RKO (cell line): Measurements from ENCODE around the gene EML1.
A peak's percentile ranks its signal among the peaks of the same experiment; 100 is the strongest.
"Not testable (repeated sequence)": the region's sequence is repeated elsewhere in the genome, so short reads cannot be mapped to it uniquely, and the experiment has no call there.

ENCODE experiments used
- DNase-seq: peaks from one replicate; pipeline ENCODE4 v3.0.0-alpha.2; 2016; ENCODE audit warnings: low spot score

Gene EML1

GRCh38 chr14:99938896-99939295, 145.7 kb downstream of the EML1 start:
- no peak for DNase-seq

GRCh38 chr14:99939421-99939820, 146.2 kb downstream of the EML1 start:
- DNase-seq: no peak

- no peak for DNase-seq
These were observed 146.9 kb downstream of the EML1 start for GRCh38 chr14:99940064-99940463.

GRCh38 chr14:99941211-99941610, 148.0 kb downstream of the EML1 start:
- DNase-seq: no peak

- no peak for DNase-seq
These were observed 150.4 kb downstream of the EML1 start for GRCh38 chr14:99943620-99944019.

- DNase-seq: no peak
These were observed 151.0 kb downstream of the EML1 start for GRCh38 chr14:99944241-99944651.

GRCh38 chr14:99945732-99946651, 152.8 kb downstream of the EML1 start:
- DNase-seq: peak; percentile 9

- no peak for DNase-seq
These were observed 153.7 kb downstream of the EML1 start for GRCh38 chr14:99946652-99947489.

- no peak for DNase-seq
These were observed 154.5 kb downstream of the EML1 start for GRCh38 chr14:99947695-99948094.

GRCh38 chr14:99949011-99949732, 156.0 kb downstream of the EML1 start:
- DNase-seq: not testable (repeated sequence)

GRCh38 chr14:99950181-99950580, 157.0 kb downstream of the EML1 start:
- DNase-seq: no peak

- no peak for DNase-seq
These were observed 157.9 kb downstream of the EML1 start for GRCh38 chr14:99951085-99951484.

- DNase-seq: no peak
These were observed 158.8 kb downstream of the EML1 start for GRCh38 chr14:99952039-99952438.

- no peak for DNase-seq
These were observed 159.2 kb downstream of the EML1 start for GRCh38 chr14:99952453-99952852.

- DNase-seq: no peak
These were observed 162.7 kb downstream of the EML1 start for GRCh38 chr14:99955826-99956455.

GRCh38 chr14:99958380-99958779, 165.2 kb downstream of the EML1 start:
- DNase-seq: no peak

GRCh38 chr14:99961826-99962518, 168.8 kb downstream of the EML1 start:
- no peak for DNase-seq

GRCh38 chr14:99964979-99965378, 171.8 kb downstream of the EML1 start:
- DNase-seq: no peak

- DNase-seq: no peak
These were observed 173.0 kb downstream of the EML1 start for GRCh38 chr14:99966037-99966835.

GRCh38 chr14:99966912-99967311, 173.7 kb downstream of the EML1 start:
- no peak for DNase-seq
